Embryonic facial prominence (tissue), 1 donor: ENCODE measurements around the gene CPNE5.

ENCODE experiments used
- DNase-seq: peaks from one replicate; pipeline ENCODE4 v3.0.0-alpha.2; 2016; ENCODE audit errors: extremely low spot score

Gene CPNE5

DNA sequence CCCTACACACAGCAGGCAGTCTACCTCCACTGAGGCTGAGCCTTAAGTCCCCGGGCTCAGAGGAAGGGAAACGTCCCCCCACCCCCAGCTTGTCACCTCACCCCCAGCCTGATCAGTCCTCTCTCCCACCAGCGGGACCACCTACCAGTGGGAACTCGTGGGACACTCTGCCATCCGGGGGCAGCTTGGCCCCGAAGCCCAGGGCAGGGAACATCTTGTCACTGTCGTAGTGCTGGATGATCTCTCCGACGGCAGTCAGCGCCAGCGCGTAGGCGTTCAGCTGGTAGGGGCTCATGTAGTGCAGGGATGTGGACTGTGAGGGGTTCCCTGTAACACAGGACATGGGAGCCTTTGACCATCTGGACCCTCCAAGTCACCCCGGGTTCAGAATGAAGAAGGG lies 93.0 kb downstream of the CPNE5 start:
- DNase-seq, result no peak

DNA sequence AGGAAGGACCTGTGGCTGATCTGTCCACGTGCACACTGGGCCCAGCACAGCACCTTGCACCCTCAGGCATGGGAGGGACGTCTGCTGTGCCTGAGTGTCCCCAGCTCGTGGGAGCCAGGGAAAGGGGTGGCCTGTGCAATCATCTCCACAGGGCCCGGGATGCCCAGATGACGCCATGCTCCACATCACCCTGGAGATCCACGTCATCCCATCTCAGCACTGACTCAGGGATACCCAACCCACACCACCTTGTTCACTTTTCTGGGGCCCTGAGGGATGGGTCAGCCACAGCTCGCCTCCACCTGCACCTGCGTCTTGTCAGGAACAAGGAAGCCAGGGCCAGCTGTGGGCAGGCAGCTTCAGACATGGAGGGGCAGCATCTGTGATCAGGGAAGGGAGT lies 93.4 kb downstream of the CPNE5 start:
- no peak for DNase-seq

DNA sequence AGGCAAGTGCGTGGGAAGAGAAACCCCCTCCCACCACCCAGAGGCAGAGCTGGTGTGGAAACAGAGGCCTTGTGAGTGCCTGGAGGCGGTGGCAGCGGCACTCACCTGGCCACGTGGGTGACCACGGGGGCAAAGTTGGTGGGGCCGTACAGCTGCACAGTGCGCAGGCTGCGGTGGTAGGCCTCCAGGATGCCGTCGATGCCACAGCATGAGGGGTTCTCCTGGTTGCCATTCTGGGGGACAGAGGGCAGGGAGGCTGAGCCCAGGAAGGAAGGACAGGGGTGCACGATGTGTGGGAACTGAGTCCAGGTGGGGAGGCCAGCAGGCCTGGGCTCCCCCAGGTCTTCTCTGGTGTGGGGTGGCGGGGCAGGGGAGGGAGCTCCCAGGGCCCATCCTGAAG lies 94.0 kb downstream of the CPNE5 start:
- DNase-seq, result no peak

DNA sequence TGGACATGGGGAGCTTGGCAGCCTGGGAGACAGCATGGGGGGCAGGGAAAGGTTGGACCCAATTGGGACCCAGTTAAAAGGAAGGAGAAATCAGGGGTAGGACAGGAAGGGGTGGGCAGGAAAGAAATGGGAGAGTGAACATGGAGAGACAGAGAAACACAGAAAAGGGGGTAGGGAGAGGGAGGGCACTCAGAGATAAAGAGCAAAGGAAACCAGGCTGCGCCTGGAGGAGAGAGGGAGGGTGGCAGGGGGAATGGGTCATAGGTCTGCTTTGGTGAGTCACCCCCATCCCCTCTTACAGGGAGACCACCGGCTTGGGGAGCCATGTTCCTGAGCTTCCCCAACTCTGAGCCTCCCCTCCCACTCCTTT lies 95.0 kb downstream of the CPNE5 start:
- DNase-seq, result no peak

DNA sequence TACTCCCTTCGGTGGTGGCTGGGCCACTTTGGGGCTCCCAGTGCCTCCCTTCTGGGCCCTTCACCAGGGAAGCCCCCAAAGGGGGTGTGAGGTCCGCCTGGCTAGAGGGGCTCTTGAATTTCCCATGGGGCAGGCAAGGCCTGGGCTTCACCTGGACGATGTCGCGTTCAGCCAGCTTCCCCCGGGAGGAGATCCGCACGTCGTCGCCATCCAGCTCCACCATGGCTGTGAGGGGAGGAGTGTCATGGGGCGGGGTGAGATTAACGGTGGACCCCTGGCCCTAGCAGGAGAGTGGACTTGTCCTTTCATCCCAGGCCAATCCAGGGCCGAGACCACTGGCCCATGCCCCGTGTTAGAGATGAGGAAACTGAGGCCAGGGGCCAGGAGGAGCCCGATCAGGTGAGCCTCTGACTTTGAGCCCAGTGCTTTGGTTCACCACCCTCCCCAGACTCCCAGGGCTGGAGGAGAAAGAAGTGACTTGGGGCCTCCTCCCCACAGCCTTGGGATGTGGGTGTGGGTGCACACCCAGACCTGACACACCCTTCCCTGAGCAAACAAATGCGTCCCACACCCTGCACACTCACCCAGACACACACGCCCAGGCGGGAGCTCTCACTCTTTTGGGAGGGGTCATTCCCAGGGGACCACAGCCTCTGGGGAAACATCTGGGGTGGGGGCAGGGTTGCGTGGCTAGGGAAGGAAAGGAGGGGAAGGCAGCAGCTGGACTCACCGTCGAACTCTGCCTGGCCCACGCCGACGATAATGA lies 95.5 kb downstream of the CPNE5 start:
- no peak for DNase-seq

DNA sequence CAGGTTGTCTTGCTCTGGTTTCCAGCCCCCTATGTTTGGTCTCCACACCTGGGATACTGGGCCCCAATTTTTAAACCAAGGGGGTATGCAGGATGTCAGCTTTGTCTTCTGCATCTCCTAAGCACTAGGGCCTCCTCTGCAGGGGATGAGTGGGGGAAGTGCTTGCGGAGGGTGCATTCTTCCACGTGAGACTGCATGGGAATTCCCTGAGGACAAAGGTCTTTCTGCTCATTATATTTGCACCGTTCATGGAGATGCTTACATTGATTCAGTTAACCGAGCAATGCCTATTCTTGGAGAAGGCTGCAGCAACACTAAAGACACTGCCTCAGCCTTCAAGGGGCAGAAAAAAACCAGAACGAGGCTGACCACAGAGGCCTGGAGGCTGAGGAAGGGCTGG lies 96.2 kb downstream of the CPNE5 start:
- no peak for DNase-seq

DNA sequence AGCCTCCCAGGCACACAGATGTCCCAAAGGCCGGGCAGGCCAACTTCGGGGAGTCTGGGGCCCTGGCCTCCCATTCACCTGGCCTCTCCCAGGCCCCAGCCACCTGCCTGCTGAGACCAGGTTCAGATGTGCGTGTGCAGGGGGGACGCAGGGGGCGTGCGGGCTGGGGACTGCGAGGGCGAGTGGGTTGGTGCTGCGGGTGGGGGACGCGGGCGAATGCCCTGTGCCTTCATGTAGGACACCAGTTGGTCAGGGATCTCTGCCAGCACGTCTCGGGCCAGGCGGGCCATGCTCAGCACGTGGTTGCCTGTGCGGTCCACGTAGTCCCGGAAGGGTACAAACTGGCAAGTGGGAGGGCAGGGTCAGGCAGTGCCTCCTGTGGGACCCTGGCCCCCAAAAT lies 97.1 kb downstream of the CPNE5 start:
- no peak for DNase-seq

DNA sequence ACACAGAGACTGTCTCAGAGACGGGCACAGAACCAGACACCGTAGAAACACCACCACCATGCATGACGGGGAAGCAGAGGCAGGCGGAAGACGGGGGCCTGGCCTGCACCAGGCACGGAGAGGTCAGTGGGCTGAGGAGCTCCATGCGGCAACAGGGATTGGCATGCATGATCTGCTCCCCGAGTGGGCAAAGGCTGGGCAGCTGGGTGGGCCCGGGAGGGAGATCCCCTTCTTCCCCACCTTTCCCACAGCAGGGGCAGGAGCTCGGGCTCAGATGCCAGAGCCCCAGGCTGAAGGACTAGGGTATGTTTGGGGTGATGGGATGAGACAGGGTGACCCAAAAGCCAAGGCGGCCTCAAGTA lies 98.4 kb downstream of the CPNE5 start:
- no peak for DNase-seq

DNA sequence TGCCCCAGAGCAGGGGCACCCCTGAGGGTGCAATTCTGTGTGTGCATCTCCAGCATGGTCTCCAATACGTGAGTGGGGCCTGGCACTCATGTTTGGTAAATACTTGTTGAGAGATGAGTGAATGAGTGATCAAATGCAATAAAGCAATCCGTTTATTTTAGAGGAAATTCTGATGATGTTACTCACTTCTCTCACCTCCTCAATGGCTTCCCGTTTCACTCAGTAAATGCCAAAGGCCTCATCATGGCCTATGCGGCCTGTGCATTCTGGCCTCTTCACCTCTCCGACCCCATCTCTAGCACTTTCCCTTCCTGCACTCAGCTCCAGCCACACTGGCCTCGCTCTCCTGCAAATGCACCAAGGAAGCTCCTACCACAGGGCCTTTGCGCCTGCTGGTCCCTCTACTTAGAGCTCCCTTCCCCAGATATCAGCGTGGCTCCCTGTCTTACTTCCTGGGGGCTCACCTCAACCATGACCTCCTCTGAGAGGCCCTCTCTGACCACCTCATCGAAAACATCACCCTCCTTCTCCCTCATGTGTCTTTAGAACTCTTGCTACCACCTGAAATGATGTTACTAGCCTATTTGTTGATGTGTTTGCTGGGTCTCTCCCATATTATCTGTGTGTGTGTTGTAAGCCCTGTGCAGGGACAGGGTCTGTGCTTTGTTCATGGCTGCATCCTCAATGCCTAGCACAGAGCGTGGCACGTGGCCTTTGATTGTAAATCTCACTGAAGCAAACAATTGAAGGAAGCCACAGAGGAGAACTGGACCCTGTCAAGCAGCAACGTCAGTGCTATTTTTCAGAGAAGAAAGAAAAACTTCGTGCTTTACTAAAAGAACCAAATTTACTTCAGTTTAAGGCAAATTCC lies 99.1 kb downstream of the CPNE5 start:
- no peak for DNase-seq

DNA sequence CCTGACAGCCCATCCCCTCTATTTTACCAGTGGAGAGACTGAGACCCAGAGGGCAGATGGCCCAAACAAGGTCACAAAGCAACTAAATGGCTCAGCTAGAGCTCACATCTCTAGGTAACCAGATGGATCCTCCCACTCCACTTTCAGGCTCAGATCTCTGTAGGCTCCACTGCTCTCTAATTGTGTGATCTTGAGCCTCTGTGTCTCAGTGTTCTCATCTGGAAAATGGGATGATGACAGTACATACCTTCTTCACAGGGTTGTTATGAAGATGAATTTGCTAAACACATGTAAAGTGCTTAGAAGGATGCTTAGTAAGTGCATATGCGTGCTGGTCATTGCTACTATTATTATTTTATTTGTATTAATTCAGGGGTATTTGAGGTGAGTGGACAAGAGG lies 101.1 kb downstream of the CPNE5 start:
- DNase-seq, result no peak

DNA sequence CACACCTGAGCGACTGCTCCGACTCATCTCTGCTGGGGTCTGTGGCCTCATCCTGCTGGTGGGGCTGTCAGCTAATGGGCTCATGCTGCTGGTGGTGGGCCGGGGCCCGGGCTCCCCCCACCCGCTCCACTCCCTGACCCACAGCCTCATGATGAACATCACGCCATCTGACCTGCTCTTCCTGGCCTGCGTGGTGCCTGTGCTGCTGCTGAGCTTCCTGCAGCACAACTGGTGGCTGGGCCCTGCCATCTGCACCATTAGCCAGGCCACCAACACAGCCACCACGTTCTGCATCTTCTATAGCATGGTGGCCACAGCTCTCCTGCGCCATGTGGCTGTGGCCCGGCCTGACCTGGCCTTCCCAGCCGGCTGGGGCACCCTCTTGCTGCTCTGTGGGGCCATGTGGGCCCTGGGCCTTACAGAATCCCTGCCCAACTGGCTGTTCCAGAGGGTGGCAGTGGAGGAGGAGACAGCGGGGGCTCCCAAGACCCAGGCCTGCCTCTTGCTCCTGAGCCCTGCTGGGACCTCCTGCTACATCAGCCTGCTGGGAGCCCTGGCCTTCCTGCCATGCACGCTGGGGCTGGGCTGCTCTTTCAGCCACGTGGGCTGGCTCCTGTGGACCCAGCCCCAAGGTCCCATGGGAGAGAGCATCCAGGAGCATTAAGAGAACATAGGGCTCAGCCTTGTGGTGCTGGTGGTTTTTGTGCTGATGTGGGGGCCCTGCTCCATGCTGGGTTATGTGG lies 102.0 kb downstream of the CPNE5 start:
- no peak for DNase-seq

DNA sequence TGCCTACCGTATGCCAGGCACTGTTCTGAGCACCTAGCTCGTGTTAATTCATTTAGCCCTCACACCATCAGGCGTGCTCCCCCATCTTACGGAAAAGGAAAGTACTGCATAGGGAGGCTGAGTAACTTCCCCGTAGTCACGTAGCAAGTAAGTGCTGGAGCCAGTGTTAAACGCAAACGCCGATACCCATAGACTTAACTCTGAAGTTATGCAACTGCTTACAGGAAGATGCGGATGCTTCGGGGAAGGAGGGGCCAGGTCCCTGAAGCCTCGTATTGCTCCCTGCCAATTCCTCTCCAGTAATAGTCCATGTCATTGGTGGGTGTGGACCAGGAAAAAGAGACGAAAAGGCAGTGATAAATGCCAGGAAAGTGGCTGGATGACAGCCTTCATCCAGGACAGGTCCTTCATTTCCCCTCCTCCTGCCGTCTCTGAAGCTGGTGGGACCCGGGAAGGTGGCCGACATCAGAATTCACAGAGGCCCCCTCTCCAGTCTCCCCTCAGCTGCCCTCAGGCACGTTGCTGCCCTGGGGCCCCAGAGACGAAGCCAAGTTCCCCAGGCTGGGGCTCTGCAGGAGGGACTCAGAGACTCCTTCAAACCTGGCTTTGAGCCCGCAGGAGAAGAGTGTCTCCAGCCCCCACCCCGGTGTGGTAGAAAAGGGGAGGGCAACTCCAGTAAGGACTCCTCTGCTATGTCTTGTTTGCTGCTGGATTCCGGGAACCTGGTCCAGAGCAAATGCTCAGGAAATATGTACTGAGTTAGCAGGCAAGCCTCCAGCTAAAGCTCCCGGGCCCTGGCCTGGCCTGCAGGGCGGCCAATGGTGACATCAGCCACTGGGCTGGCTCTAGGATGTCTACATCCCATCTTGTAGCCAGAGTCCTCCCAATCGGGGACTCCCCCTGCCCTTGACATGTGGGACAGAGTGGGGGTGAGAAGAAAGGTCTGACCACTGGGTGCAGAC lies 103.9 kb downstream of the CPNE5 start:
- DNase-seq, result peak; percentile 47

DNA sequence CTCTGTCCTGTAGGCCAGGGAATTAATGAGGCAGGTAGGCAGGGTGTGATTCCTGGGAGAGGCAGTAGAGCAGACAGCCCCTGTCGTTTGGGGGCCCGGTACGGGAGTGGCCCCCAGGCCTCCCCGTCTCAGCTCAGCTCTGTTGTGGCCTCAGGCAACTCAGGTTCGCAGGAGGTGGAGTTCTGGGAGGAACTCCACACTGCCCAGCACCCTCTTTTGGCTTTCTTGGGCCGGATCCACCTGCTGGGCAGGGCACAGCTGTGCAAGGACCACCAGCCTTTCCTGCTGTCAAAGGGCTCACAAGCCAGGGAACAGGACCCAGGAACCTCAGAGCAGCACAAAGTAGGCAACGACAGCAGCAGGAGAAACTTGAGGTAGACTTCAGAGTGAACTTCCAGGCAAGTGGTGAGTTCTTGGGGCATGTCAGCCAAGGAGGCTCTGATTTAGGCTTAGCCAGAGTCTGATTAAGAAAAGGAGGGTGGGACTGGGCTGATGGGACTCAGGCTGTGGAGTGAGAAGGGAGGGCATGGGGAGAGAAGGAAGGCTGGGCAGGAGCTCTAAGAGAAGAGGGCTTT lies 104.7 kb downstream of the CPNE5 start:
- DNase-seq, result no peak

DNA sequence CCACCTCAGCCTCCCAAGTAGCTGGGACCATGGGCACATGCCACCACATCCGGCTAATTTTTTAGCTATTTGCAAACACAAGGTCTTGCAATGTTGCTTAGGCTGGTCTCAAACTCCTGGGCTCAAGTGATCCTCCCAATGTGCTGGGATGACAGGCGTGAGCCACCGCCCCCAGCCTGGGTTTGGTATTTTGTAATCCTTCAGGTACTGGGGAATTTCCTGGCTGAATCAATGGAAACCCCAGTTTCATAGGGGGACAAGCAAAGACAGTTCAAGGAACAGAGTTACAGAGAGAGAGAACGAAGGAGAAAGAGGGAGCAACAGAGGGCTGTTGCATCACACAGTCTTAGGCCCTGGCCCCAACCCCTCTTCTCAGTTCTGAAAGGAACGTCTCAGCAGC lies 105.9 kb downstream of the CPNE5 start:
- no peak for DNase-seq

DNA sequence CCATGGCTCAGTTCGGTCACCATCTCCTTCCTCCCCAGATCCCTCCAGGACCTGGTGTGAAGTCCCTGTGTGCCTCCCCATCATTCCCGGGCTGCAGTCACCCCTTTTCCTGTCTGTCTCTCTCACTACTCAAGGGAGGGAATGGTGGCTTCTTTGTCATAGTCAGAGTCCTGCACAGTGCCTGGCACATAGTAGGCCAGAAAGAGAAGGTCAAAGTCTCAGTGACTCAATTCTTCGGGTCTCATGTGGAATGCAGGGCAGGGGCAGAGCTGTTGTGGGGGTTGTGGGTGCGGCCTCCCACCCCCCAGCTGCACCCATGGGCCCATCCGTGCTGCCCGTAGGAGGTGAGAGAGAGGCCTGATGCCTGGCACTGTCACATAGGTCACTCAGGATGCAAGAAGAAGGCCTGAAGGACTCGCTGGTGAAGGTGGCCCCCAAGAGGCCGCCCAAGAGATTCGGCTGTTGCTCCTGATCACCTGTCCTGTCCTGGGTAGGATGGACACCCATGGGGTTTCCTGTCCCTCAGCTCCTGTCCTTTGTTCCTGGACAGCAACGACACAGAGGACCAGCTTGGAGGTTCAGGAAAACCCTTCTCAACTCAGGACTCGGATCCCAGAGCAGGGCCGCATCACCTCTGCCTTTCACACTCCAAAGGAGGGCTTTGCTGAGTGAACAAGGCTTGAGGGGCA lies 107.5 kb downstream of the CPNE5 start:
- no peak for DNase-seq

DNA sequence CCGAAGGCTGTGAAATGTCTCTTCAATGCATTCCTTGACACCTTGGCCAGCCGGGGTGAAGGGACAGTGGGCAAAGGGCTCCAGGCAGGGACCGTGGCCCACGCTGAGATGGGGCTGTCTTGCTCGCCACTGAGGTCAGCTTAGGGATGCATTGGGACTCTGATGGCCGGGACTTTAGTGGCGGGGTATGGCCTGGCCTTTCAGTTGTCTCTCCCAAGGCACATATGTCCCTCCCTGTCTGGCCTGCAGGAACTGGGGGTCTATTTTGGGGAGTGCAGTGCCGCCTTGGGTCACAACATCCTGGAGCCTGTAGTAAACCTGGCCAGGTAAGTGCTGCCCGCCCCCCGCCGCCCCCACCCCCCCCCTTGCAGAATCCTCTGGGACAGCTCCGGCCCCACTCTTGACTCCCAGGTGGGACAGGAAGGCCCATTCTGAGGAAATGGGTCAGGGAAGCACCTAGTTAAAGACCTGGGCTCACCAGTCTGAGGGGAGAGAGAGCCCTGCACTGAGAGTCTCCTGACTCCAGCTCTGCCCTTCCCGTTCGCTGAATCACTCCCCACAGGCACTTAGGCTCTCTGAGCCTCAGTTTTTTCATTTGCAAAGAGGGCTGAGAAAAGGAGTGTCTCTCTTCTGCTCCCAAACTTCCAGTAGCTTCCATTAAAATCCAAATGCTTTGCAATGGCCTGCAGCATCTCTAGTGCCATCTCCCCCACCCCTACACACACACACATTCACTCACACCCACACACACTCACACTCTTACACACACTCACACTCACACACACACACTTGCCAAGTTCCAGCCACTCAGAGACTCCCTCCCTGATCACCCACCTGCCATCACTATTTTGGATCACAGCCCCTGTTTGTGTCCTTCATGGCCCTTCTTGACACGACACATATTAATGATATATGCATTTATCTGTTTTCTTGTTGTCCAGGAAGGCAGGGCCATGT lies 108.5 kb downstream of the CPNE5 start:
- DNase-seq, result no peak

DNA sequence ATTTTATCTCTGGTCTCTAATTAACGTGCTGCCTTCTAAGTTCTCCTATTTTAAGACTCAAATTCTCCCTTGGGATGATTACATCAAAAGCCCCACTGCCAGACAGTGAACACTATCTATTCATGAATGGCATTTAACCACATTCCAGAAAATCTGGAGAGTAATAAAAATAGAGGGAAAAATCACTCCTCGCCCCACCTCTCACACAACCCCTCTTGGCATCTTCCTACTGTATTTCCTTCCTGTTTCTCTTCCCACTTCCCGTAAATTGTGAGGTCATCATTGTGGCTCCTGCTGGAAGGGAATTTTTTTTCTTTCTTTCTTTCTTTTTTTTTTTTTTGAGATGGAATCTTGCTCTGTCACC lies 110.1 kb downstream of the CPNE5 start:
- DNase-seq, result no peak

DNA sequence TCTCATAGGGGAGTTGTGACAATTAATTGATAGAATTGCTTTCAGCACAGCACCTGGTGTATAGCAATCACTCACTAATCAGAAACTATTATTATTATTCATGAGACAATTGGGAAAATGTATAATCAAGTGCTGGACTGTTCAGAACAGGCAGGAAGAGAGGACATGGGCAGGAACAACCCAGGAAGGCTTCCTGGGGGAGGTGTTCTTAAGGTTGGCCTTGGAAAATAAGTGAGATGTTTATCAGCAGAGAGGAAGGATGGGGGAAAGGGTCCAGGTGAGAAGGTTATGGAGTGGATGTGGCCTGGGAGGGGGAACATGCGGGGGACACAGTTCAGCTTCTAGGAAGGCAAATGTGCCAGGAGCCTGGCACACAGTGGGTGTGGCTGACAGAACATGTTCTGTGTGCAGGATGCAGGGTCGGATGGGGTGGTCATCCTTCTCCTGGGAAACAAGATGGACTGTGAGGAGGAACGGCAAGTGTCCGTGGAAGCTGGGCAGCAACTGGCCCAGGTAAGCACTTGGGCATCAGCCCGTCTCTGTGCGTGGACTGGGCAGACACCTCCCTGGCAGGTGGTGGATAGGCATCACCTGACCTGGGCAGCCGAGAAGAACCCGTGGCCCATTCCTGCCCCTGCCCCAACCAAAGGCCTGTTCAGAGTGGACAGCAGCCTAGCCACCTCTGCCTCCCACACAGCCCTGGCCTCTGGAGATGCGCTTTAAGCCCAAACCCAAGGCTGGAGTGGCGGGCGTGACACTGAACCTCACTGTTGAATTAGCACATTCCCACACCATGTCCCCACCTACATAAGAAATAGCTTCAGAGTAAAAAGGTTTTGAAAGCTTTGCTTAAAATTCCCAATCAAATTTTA lies 110.7 kb downstream of the CPNE5 start:
- no peak for DNase-seq
